Measurements from ENCODE around the gene ZFYVE28. TPM values are rescaled to one million over a fixed set of nuclear protein-coding genes. Genes with fewer than 3 reads are reported as not detected.

Gene ZFYVE28
- total and polyA plus RNA-seq, 10 of the 15 experiments (the other 5 are each of a cell fraction or from before 2014, with no cell fraction given), result 0.06 to 1.9 (median 0.22) TPM; not detected in 1

- Histone ChIP-seq H3K4me3 (peak overlapping the region; percentile 78), H3K27ac (ENCODE audit: control insufficient read depth, insufficient read depth) (peak overlapping the region; percentile 70), H3K9ac (ENCODE audit: control insufficient read depth, insufficient read depth, low read length) (peak overlapping the region; percentile 90), H3K4me1 (ENCODE audit: control insufficient read depth, insufficient read depth, low read length) (peaks cover 6% of the 10 kb centered on the region; the same call in 1 of the 2 replicates), H3K27me3 (replicated peaks in 1 of 2; ENCODE audit: control insufficient read depth in 2 of 2, insufficient read depth in 2 of 2, low read length in 1 of 2) (no peaks in the 10 kb centered on the region), H3K9me3 (replicated peaks; ENCODE audit: control insufficient read depth, insufficient read depth, low read length) (no peaks in the 10 kb centered on the region), H3K79me2 (ENCODE audit: control insufficient read depth, insufficient read depth, low read length) (peaks cover 50% of the 10 kb centered on the region), H3K36me3 (ENCODE audit: control insufficient read depth in 2 of 2, insufficient read depth in 2 of 2, low read length in 1 of 2) (no peaks in the 10 kb centered on the region), H3K4me2 (ENCODE audit: control insufficient read depth, insufficient read depth) (peak overlapping the region; percentile 73), H2AFZ (ENCODE audit: control insufficient read depth, low read depth, low read length) (no peak overlapping the region), H4K20me1 (ENCODE audit: control insufficient read depth, insufficient read depth) (no peaks in the 10 kb centered on the region)
- intact Hi-C loops (cut with micrococcal nuclease; ENCODE audit: unreplicated experiment), result loop anchor here (5.0 kb wide), 3 partner anchors 171 to 226 kb away; partner anchors contain the start of gene RNF4
- no TSS peak for BruUV-seq (replicated peaks)
- ATAC-seq, result no peak
- POLR2A ChIA-PET, result interaction anchor here (0.5 to 3.8 kb wide), 8 partner anchors 8 to 358 kb away, joined by 3 to 19 read pairs (median 4); partner anchors contain the start of gene MXD4
- WGBS (ENCODE audit: insufficient coverage, insufficient replicate concordance, low lambda C conversion rate, missing lambda C conversion rate), result under 1% methylated on average over 7 of the region's 7 CpGs
- in situ Hi-C loops (cut with MboI), result no loop called here
- no peak for DNase-seq (ENCODE audit: low read depth, low spot score)
- SMC1A ChIA-PET (ENCODE audit: uncharacterized antibody, unreplicated experiment), result interaction anchor here (0.6 to 5.0 kb wide), 9 partner anchors 9 to 311 kb away, joined by 3 to 43 read pairs (median 5); partner anchors contain the start of genes MXD4 and RNF4
- FAIRE-seq, result no peak
- TF ChIP-seq RAD51 (IDR thresholded peaks at IDR 0.05) (0 out of 2 replicates have a peak, but pooled peaks have one; percentile 28), SREBF2 (IDR thresholded peaks at IDR 0.05; ENCODE audit: low read length) (no peak), SIN3A (IDR thresholded peaks at IDR 0.05; ENCODE audit: low read depth, low read length) (0 out of 2 replicates have a peak, but pooled peaks have one; percentile 4), RCOR1 (conservative IDR thresholded peaks at IDR 0.05; ENCODE audit: low read depth, low read length) (no peak), PKNOX1 (IDR thresholded peaks at IDR 0.05) (peak; percentile 86), RUNX3 (IDR thresholded peaks at IDR 0.05; ENCODE audit: low read length) (peak; percentile 28), ATF7 (IDR thresholded peaks at IDR 0.05; ENCODE audit: low read depth) (peak; percentile 59)
- RAD21 ChIA-PET (ENCODE audit: unreplicated experiment), result interaction anchor here (0.8 to 2.7 kb wide), 10 partner anchors 8 to 227 kb away, joined by 3 to 10 read pairs (median 4); partner anchors contain the start of genes CFAP99, RNF4 and ZFYVE28
- CTCF ChIA-PET, result interaction anchor here (0.6 to 2.6 kb wide), 9 partner anchors 8 to 604 kb away, joined by 3 to 16 read pairs (median 4); no protein-coding TSS in a partner anchor
Observed at GRCh38 chr4:2241003-2241402, 177.4 kb downstream of the ZFYVE28 start.

Measured in GM12878 (cell line).